Endothelial cell of umbilical vein (primary cell): Measurements from ENCODE around the gene SH3BP5. TPM values are rescaled to one million over a fixed set of nuclear protein-coding genes. Genes with fewer than 3 reads are reported as not detected.

Experiments
- BruUV-seq: library from RNA; stranded (reverse); fragments of 400-500 nt; replicated peaks from 2 replicates; lab custom pipeline; 2021; lab: Mats Ljungman, UMichigan
- CTCF ChIA-PET: fragments of 300-600, 350-600 bp; sonication (Branson Sonifier 250); formaldehyde crosslinking; loops from one replicate; lab custom pipeline; 2021; ENCODE audit warnings: antibody characterized with exemption, inconsistent platforms; lab: Charles Lee
- POLR2A ChIA-PET: fragments of 300-600, 350-600 bp; sonication (Branson Sonifier 250); formaldehyde crosslinking; loops from one replicate; lab custom pipeline; 2021; ENCODE audit warnings: antibody characterized with exemption, inconsistent platforms; lab: Charles Lee
- DNase-seq: peaks from one replicate; pipeline ENCODE4 v3.0.0-alpha.2; 2011; ENCODE audit warnings: low read depth, low spot score
- FAIRE-seq: peaks from 2 replicates; lab custom pipeline; 2011; peaks lifted over from hg19 to GRCh38; lab: Jason Lieb, UNC
- H2AFZ ChIP-seq: 2 replicates; pipeline ENCODE4 v1.6.0; 2012; ENCODE audit warnings: low read depth, low read length, control low read depth, inconsistent platforms
- H3K27ac ChIP-seq: 2 replicates; pipeline ENCODE4 v1.5.1; 2011; ENCODE audit warnings: low read depth, mild to moderate bottlenecking, control low read depth, low read length, moderate library complexity; ENCODE audit not compliant: insufficient read depth
- H3K27me3 ChIP-seq, 2 experiments: 2 replicates each; pipeline versions ENCODE4 v1.6.0 to v1.6.1; 2011; ENCODE audit warnings: low read length in 2 of 2, mixed read lengths in 1 of 2; ENCODE audit not compliant: control insufficient read depth in 2 of 2, insufficient read depth in 2 of 2
- H3K36me3 ChIP-seq, 2 experiments: 2 replicates in 1 of 2; 3 replicates in 1 of 2; pipeline ENCODE4 v1.5.1; 2011; ENCODE audit warnings: low read length in 2 of 2, mild to moderate bottlenecking in 1 of 2, moderate library complexity in 1 of 2; ENCODE audit not compliant: control insufficient read depth in 2 of 2, insufficient read depth in 2 of 2; ENCODE audit errors: extremely low read depth in 1 of 2
- H3K4me1 ChIP-seq: 3 replicates; pipeline ENCODE4 v1.5.1; 2011; ENCODE audit warnings: mild to moderate bottlenecking, low read length; ENCODE audit not compliant: control insufficient read depth, insufficient read depth; ENCODE audit errors: extremely low read depth
- H3K4me2 ChIP-seq: 2 replicates; pipeline ENCODE4 v1.6.1; 2011; ENCODE audit warnings: low read length, control low read depth, mixed read lengths; ENCODE audit not compliant: insufficient read depth
- H3K4me3 ChIP-seq, 3 experiments: fragments of 200-600 bp in 1 of 3; sonication (generic), shearing (Covaris generic) in 1 of 3; replicated peaks in 1 of 3; 2 replicates each; pipeline ENCODE4 v1.5.1; 2011 to 2016; ENCODE audit warnings: control low read depth in 3 of 3, low read length in 3 of 3, mild to moderate bottlenecking in 2 of 3, inconsistent platforms in 1 of 3, low read depth in 1 of 3, moderate library complexity in 1 of 3; ENCODE audit not compliant: insufficient read depth in 1 of 3
- H3K79me2 ChIP-seq: 2 replicates; pipeline ENCODE4 v1.6.0; 2012; ENCODE audit warnings: low read length, inconsistent platforms; ENCODE audit not compliant: control insufficient read depth, insufficient read depth
- H3K9ac ChIP-seq: replicated peaks from 2 replicates; pipeline ENCODE3; 2011; ENCODE audit warnings: low read length, control low read depth; ENCODE audit not compliant: insufficient read depth; ENCODE audit errors: extremely low read depth
- H3K9me1 ChIP-seq: replicated peaks from 3 replicates; pipeline ENCODE4 v1.6.0; 2011; ENCODE audit warnings: mild to moderate bottlenecking, low read length; ENCODE audit not compliant: control insufficient read depth, insufficient read depth; ENCODE audit errors: extremely low read depth
- H3K9me3 ChIP-seq: replicated peaks from 2 replicates; pipeline ENCODE4 v1.5.1; 2012; ENCODE audit warnings: low read length, inconsistent platforms; ENCODE audit not compliant: control insufficient read depth, insufficient read depth
- H4K20me1 ChIP-seq: replicated peaks from 2 replicates; pipeline ENCODE3; 2011; ENCODE audit warnings: mild to moderate bottlenecking, low read length; ENCODE audit not compliant: control insufficient read depth, insufficient read depth; ENCODE audit errors: extremely low read depth
- EZH2 ChIP-seq: IDR thresholded peaks from 2 replicates; pipeline ENCODE4 v1.6.1; 2012; ENCODE audit warnings: borderline replicate concordance, low read depth, mild to moderate bottlenecking, moderate library complexity, low read length, inconsistent platforms; ENCODE audit not compliant: severe bottlenecking
- FOS ChIP-seq: IDR thresholded peaks from 2 replicates; pipeline ENCODE4 v1.6.1; 2011; ENCODE audit warnings: mild to moderate bottlenecking, low read length, moderate library complexity, borderline replicate concordance; ENCODE audit not compliant: insufficient read depth
- GATA2 ChIP-seq: IDR thresholded peaks from 2 replicates; pipeline ENCODE4 v1.7.0; 2011; ENCODE audit warnings: low read depth, mild to moderate bottlenecking, moderate library complexity, mixed read lengths, low read length; ENCODE audit not compliant: insufficient read length, insufficient read depth
- JUN ChIP-seq: IDR thresholded peaks from 2 replicates; pipeline ENCODE4 v1.6.1; 2011; ENCODE audit warnings: borderline replicate concordance, low read depth; ENCODE audit not compliant: insufficient read length, insufficient read depth
- MYC ChIP-seq: IDR thresholded peaks from one replicate; pipeline ENCODE4 v1.6.1; 2011; ENCODE audit warnings: mild to moderate bottlenecking, low read depth, low read length
- POLR2A ChIP-seq: IDR thresholded peaks from 2 replicates; pipeline ENCODE4 v1.6.1; 2012; ENCODE audit warnings: low read depth, mild to moderate bottlenecking, control low read depth, low read length
- POLR2AphosphoS5 ChIP-seq: IDR thresholded peaks from 2 replicates; pipeline ENCODE4 v1.6.1; 2012; ENCODE audit warnings: low read depth, mild to moderate bottlenecking, control low read depth, low read length, moderate library complexity; ENCODE audit not compliant: insufficient read depth
- dilution Hi-C: fragments of 300-500 bp; cut with MboI; formaldehyde crosslinking; loops from one replicate; pipeline ENCODE4 v1.15.0; 2019; ENCODE audit warnings: low sequenced_read_pairs; ENCODE audit not compliant: extremely low pct_ligation_motif_present
- intact Hi-C: fragments of 100-400 bp; cut with micrococcal nuclease; formaldehyde crosslinking; loops from one replicate; pipeline ENCODE4 v1.10.0; 2022
- polyA plus RNA-seq, 4 experiments: library from polyadenylated mRNA; depleted of rRNA in 3 of 4; stranded (reverse) in 3 of 4; unstranded in 1 of 4; fragments of >200 nt; gene quantifications; 2 replicates each; pipeline versions ENCODE4 v1.2.1 to v1.2.3, GENCODE V29; 2011 to 2012; ENCODE audit warnings: missing spikeins in 1 of 4
- total RNA-seq: library from RNA; stranded (reverse); gene quantifications from 2 replicates; pipeline ENCODE4 v1.2.3, GENCODE V29; 2021
- TF ChIP-seq, protein P1 (sequence below): IDR thresholded peaks from 2 replicates; pipeline ENCODE4 v1.6.1; 2011; ENCODE audit not compliant: insufficient read depth, insufficient read length
- TF ChIP-seq, protein P2 (sequence below), 2 donors: IDR thresholded peaks; 1 replicate in 1 of 2; 2 replicates in 1 of 2; pipeline ENCODE4 v1.5.1; 2011; ENCODE audit warnings: low read length in 2 of 2, mild to moderate bottlenecking in 2 of 2, moderate library complexity in 2 of 2, control low read depth in 1 of 2, inconsistent platforms in 1 of 2, low read depth in 1 of 2; ENCODE audit not compliant: insufficient read depth in 1 of 2; ENCODE audit errors: extremely low read depth in 1 of 2

Gene SH3BP5
- total and polyA plus RNA-seq, 2 donors (not counting 3 experiments of a cell fraction or from before 2014, with no cell fraction given): 35.3 to 76.3 TPM

DNA sequence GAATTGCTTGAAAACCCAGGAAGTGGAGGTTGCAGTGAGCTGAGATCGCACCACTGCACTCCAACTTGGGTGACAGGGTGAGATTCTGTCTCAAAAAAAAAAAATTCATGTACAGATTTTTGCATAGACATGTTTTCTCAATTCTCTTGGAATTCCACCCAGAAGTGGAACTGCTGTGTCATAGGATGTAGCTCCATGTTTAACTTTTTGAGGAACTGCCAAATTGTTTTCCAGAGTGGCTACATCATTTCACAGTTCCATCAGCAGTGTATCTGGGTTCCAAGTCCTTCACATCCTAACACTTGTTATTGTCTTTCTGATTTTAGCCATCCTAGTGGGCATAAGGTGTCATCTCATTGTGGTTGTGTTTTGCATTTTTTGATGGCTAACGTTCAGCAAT lies 116.4 kb downstream of the SH3BP5 start:
- H3K9me3 ChIP-seq: no peaks in the 10 kb centered on the region
- dilution Hi-C loops: no loop called here
- H3K36me3 ChIP-seq: peaks cover 13 to 37% of the 10 kb centered on the region in 2 experiments
- H2AFZ ChIP-seq: no peak overlapping the region
- no peaks in the 10 kb centered on the region for H3K9me1 ChIP-seq
- ChIA-PET POLR2A (no interaction called here), CTCF (no interaction called here)
- H3K79me2 ChIP-seq: peaks cover 4% of the 10 kb centered on the region
- no peak overlapping the region for H3K4me3 ChIP-seq
- H3K27me3 ChIP-seq: no peaks in the 10 kb centered on the region
- no peak for TF ChIP-seq GATA2
- TF ChIP-seq, protein P1, sequence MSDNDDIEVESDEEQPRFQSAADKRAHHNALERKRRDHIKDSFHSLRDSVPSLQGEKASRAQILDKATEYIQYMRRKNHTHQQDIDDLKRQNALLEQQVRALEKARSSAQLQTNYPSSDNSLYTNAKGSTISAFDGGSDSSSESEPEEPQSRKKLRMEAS: no peak
- no peak for TF ChIP-seq POLR2A
- TF ChIP-seq POLR2AphosphoS5: no peak
- TF ChIP-seq, protein P2, sequence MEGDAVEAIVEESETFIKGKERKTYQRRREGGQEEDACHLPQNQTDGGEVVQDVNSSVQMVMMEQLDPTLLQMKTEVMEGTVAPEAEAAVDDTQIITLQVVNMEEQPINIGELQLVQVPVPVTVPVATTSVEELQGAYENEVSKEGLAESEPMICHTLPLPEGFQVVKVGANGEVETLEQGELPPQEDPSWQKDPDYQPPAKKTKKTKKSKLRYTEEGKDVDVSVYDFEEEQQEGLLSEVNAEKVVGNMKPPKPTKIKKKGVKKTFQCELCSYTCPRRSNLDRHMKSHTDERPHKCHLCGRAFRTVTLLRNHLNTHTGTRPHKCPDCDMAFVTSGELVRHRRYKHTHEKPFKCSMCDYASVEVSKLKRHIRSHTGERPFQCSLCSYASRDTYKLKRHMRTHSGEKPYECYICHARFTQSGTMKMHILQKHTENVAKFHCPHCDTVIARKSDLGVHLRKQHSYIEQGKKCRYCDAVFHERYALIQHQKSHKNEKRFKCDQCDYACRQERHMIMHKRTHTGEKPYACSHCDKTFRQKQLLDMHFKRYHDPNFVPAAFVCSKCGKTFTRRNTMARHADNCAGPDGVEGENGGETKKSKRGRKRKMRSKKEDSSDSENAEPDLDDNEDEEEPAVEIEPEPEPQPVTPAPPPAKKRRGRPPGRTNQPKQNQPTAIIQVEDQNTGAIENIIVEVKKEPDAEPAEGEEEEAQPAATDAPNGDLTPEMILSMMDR (IDR thresholded peaks at IDR 0.05; ENCODE audit: extremely low read depth in 1 of 2, insufficient read depth in 1 of 2, low read depth in 1 of 2, low read length in 2 of 2): no peak
- TF ChIP-seq FOS: no peak
- TF ChIP-seq EZH2: no peak
- TF ChIP-seq MYC: no peak
- TF ChIP-seq JUN: no peak
- FAIRE-seq (no peak), DNase-seq (no peak)
- no TSS peak for BruUV-seq
- no peak overlapping the region for H3K9ac ChIP-seq
- no peak overlapping the region for H3K4me2 ChIP-seq
- no peaks in the 10 kb centered on the region for H4K20me1 ChIP-seq
- intact Hi-C loops: no loop called here
- no peaks in the 10 kb centered on the region for H3K4me1 ChIP-seq
- H3K27ac ChIP-seq: no peak overlapping the region
